Keratinocyte (primary cell): ENCODE results near the gene PDE1A. TPM values are rescaled to one million over a fixed set of nuclear protein-coding genes. Genes with fewer than 3 reads are reported as not detected.
"Not testable (repeated sequence)": the region's sequence is repeated elsewhere in the genome, so short reads cannot be mapped to it uniquely, and the experiment has no call there.

Experiments
- DNase-seq: peaks from one replicate; pipeline ENCODE4 v3.0.0-alpha.2; 2011; ENCODE audit warnings: low read depth, missing footprints, low spot score
- FAIRE-seq: peaks from 2 replicates; lab custom pipeline; 2011; peaks lifted over from hg19 to GRCh38; lab: Jason Lieb, UNC
- H2AFZ ChIP-seq: 2 replicates; pipeline ENCODE4 v1.6.0; 2012; ENCODE audit warnings: low read length, control low read depth, inconsistent platforms; ENCODE audit not compliant: control insufficient read depth
- H3K27ac ChIP-seq: 2 replicates; pipeline ENCODE4 v1.5.1; 2011; ENCODE audit warnings: low read length; ENCODE audit not compliant: control insufficient read depth, insufficient read depth
- H3K27me3 ChIP-seq: 3 replicates; pipeline ENCODE4 v1.6.0; 2011; ENCODE audit warnings: low read length; ENCODE audit not compliant: control insufficient read depth, insufficient read depth; ENCODE audit errors: extremely low read depth
- H3K36me3 ChIP-seq, 2 experiments: 2 replicates in 1 of 2; 3 replicates in 1 of 2; pipeline ENCODE4 v1.5.1; 2011; ENCODE audit warnings: low read length in 2 of 2, mild to moderate bottlenecking in 1 of 2; ENCODE audit not compliant: control insufficient read depth in 2 of 2, insufficient read depth in 2 of 2; ENCODE audit errors: extremely low read depth in 1 of 2
- H3K4me1 ChIP-seq: 3 replicates; pipeline ENCODE4 v1.5.1; 2011; ENCODE audit warnings: low read length; ENCODE audit not compliant: control insufficient read depth, insufficient read depth; ENCODE audit errors: extremely low read depth
- H3K4me2 ChIP-seq: 3 replicates; pipeline ENCODE4 v1.6.0; 2011; ENCODE audit warnings: low read depth, low read length; ENCODE audit not compliant: control insufficient read depth, insufficient read depth; ENCODE audit errors: extremely low read depth
- H3K4me3 ChIP-seq, 3 experiments: fragments of 200-600 bp in 1 of 3; sonication (generic) in 1 of 3; 2 replicates in 2 of 3; 3 replicates in 1 of 3; pipeline ENCODE4 v1.5.1; 2011 to 2016; ENCODE audit warnings: low read length in 3 of 3, mild to moderate bottlenecking in 3 of 3, control low read depth in 2 of 3, inconsistent platforms in 1 of 3, low read depth in 1 of 3, mixed read lengths in 1 of 3, mixed run types in 1 of 3, moderate library complexity in 1 of 3; ENCODE audit not compliant: control insufficient read depth in 2 of 3, insufficient read depth in 2 of 3; ENCODE audit errors: extremely low read depth in 1 of 3
- H3K79me2 ChIP-seq: 2 replicates; pipeline ENCODE4 v1.6.0; 2012; ENCODE audit warnings: low read length; ENCODE audit not compliant: control insufficient read depth, insufficient read depth
- H3K9ac ChIP-seq: 3 replicates; pipeline ENCODE4 v1.6.0; 2011; ENCODE audit warnings: low read length; ENCODE audit not compliant: control insufficient read depth, insufficient read depth; ENCODE audit errors: extremely low read depth
- H3K9me1 ChIP-seq: 3 replicates; pipeline ENCODE4 v1.6.0; 2011; ENCODE audit warnings: low read length; ENCODE audit not compliant: control insufficient read depth, insufficient read depth; ENCODE audit errors: extremely low read depth
- H3K9me3 ChIP-seq: 2 replicates; pipeline ENCODE4 v1.5.1; 2012; ENCODE audit warnings: low read depth, low read length; ENCODE audit not compliant: control insufficient read depth
- H4K20me1 ChIP-seq: 3 replicates; pipeline ENCODE4 v1.6.0; 2011; ENCODE audit warnings: low read length; ENCODE audit not compliant: control insufficient read depth, insufficient read depth; ENCODE audit errors: extremely low read depth
- CTCF ChIP-seq, 3 experiments: IDR thresholded peaks in 1 of 3; conservative IDR thresholded peaks in 1 of 3; optimal IDR thresholded peaks in 1 of 3; 2 replicates in 2 of 3; 3 replicates in 1 of 3; pipeline versions ENCODE3 to v1.5.1; 2011; ENCODE audit warnings: low read length in 3 of 3, mild to moderate bottlenecking in 3 of 3, moderate library complexity in 2 of 3, control low read depth in 1 of 3, inconsistent platforms in 1 of 3; ENCODE audit not compliant: insufficient read depth in 2 of 3; ENCODE audit errors: extremely low read depth in 1 of 3
- EZH2 ChIP-seq: IDR thresholded peaks from one replicate; pipeline ENCODE4 v1.6.1; 2012; ENCODE audit warnings: inconsistent platforms, mild to moderate bottlenecking, low read length, moderate library complexity
- dilution Hi-C: fragments of 300-500 bp; cut with MboI; formaldehyde crosslinking; loops from one replicate; pipeline ENCODE4 v1.7.0; 2020; ENCODE audit warnings: low sequenced_read_pairs; ENCODE audit not compliant: extremely low pct_ligation_motif_present
- polyA plus RNA-seq, 5 experiments: library from polyadenylated mRNA; depleted of rRNA in 3 of 5; stranded (reverse) in 3 of 5; stranded (forward) in 1 of 5; unstranded in 1 of 5; fragments of >200 nt; gene quantifications; 1 replicate in 1 of 5; 2 replicates in 3 of 5; 3 replicates in 1 of 5; pipeline versions ENCODE4 v1.2.1 to v1.2.3, GENCODE V29; 2011 to 2012; ENCODE audit warnings: missing spikeins in 2 of 5, low read depth in 1 of 5, low replicate concordance in 1 of 5

The PDE1A gene
- polyA plus RNA-seq, 1 donor (not counting 4 experiments of a cell fraction or from before 2014, with no cell fraction given): 0.10 TPM

- no peaks in the 10 kb centered on the region for H3K4me1 ChIP-seq
- H3K9me3 ChIP-seq: no peaks in the 10 kb centered on the region
- no peaks in the 10 kb centered on the region for H3K79me2 ChIP-seq
- H3K27ac ChIP-seq: no peak overlapping the region
- H3K9me1 ChIP-seq: no peaks in the 10 kb centered on the region
- H3K27me3 ChIP-seq: no peaks in the 10 kb centered on the region
- no peaks in the 10 kb centered on the region for H4K20me1 ChIP-seq
- H3K4me3 ChIP-seq: no peak overlapping the region
- FAIRE-seq: no peak
- TF ChIP-seq EZH2 (no peak), CTCF (optimal IDR thresholded peaks at IDR 0.05 in 1 of 3, IDR thresholded peaks at IDR 0.05 in 1 of 3, conservative IDR thresholded peaks at IDR 0.05 in 1 of 3; ENCODE audit: extremely low read depth in 1 of 3, insufficient read depth in 2 of 3, low read length in 3 of 3) (no peak)
- H3K36me3 ChIP-seq: no peaks in the 10 kb centered on the region
- no peak for DNase-seq
- dilution Hi-C loops: no loop called here
- no peak overlapping the region for H3K9ac ChIP-seq
- no peak overlapping the region for H2AFZ ChIP-seq
- H3K4me2 ChIP-seq: no peak overlapping the region
These were observed 35.4 kb downstream of the PDE1A start for GRCh38 chr2:182391443-182391842.

- H3K9me3 ChIP-seq, dilution Hi-C loops, H3K27ac ChIP-seq, H3K4me3 ChIP-seq, H3K4me1 ChIP-seq, H3K79me2 ChIP-seq, H3K4me2 ChIP-seq, H4K20me1 ChIP-seq, FAIRE-seq, H3K27me3 ChIP-seq, H3K9me1 ChIP-seq, H3K9ac ChIP-seq, DNase-seq, H3K36me3 ChIP-seq, H2AFZ ChIP-seq: not testable (repeated sequence)
These were observed 40.5 kb downstream of the PDE1A start for GRCh38 chr2:182386267-182386880.

GRCh38 chr2:182384860-182385259, 42.0 kb downstream of the PDE1A start:
- no peaks in the 10 kb centered on the region for H3K9me3 ChIP-seq
- H3K79me2 ChIP-seq: no peaks in the 10 kb centered on the region
- no peak overlapping the region for H2AFZ ChIP-seq
- H3K36me3 ChIP-seq: no peaks in the 10 kb centered on the region
- H3K9me1 ChIP-seq: no peaks in the 10 kb centered on the region
- no peaks in the 10 kb centered on the region for H4K20me1 ChIP-seq
- dilution Hi-C loops: no loop called here
- no peaks in the 10 kb centered on the region for H3K4me1 ChIP-seq
- FAIRE-seq (no peak), DNase-seq (no peak)
- H3K27ac ChIP-seq: no peak overlapping the region
- TF ChIP-seq EZH2 (no peak), CTCF (optimal IDR thresholded peaks at IDR 0.05 in 1 of 3, IDR thresholded peaks at IDR 0.05 in 1 of 3, conservative IDR thresholded peaks at IDR 0.05 in 1 of 3; ENCODE audit: extremely low read depth in 1 of 3, insufficient read depth in 2 of 3, low read length in 3 of 3) (no peak)
- H3K4me2 ChIP-seq: no peak overlapping the region
- no peak overlapping the region for H3K4me3 ChIP-seq
- H3K27me3 ChIP-seq: no peaks in the 10 kb centered on the region
- H3K9ac ChIP-seq: no peak overlapping the region
